HEK293 (cell line): ENCODE results near the gene UQCR11.

ENCODE experiments used
- BCL11B ChIP-seq: fragments of 450-650 bp; formaldehyde crosslinking; IDR thresholded peaks from 2 replicates; pipeline ENCODE4 v1.5.1; 2016; ENCODE audit warnings: low read depth, missing biosample characterization, missing genetic modification characterization
- EGR2 ChIP-seq: fragments of 450-650 bp; formaldehyde crosslinking; IDR thresholded peaks from 2 replicates; pipeline ENCODE4 v1.5.1; 2016; ENCODE audit warnings: low read depth, missing biosample characterization, missing genetic modification characterization
- GLIS1 ChIP-seq: fragments of 450-650 bp; formaldehyde crosslinking; IDR thresholded peaks from 2 replicates; pipeline ENCODE4 v1.5.1; 2016; ENCODE audit warnings: missing biosample characterization, missing genetic modification characterization
- HOXC10 ChIP-seq: sonication (generic); formaldehyde crosslinking; IDR thresholded peaks from 2 replicates; pipeline ENCODE4 v1.8.1; 2023; ENCODE audit warnings: mild to moderate bottlenecking, missing genetic modification reagents
- KLF7 ChIP-seq: fragments of 450-650 bp; formaldehyde crosslinking; IDR thresholded peaks from 2 replicates; pipeline ENCODE4 v1.5.1; 2016; ENCODE audit warnings: missing biosample characterization, missing genetic modification characterization, borderline replicate concordance
- OVOL3 ChIP-seq: fragments of 450-650 bp; formaldehyde crosslinking; IDR thresholded peaks from 2 replicates; pipeline ENCODE4 v1.5.1; 2016; ENCODE audit warnings: missing biosample characterization, missing genetic modification characterization
- ZBTB17 ChIP-seq: fragments of 450-650 bp; formaldehyde crosslinking; IDR thresholded peaks from 2 replicates; pipeline ENCODE4 v1.5.1; 2016; ENCODE audit warnings: missing biosample characterization, missing genetic modification characterization
- ZFP37 ChIP-seq: fragments of 450-650 bp; formaldehyde crosslinking; IDR thresholded peaks from 2 replicates; pipeline ENCODE4 v1.5.1; 2016; ENCODE audit warnings: missing biosample characterization, missing genetic modification characterization
- ZFP41 ChIP-seq: fragments of 450-650 bp; formaldehyde crosslinking; IDR thresholded peaks from 2 replicates; pipeline ENCODE4 v1.5.1; 2016; ENCODE audit warnings: missing biosample characterization, missing genetic modification characterization, borderline replicate concordance
- ZFP69B ChIP-seq: fragments of 450-650 bp; formaldehyde crosslinking; IDR thresholded peaks from 2 replicates; pipeline ENCODE4 v1.5.1; 2016; ENCODE audit warnings: missing biosample characterization, missing genetic modification characterization
- ZIC2 ChIP-seq: fragments of 450-650 bp; formaldehyde crosslinking; IDR thresholded peaks from 2 replicates; pipeline ENCODE4 v1.5.1; 2016; ENCODE audit warnings: missing biosample characterization, missing genetic modification characterization
- ZNF138 ChIP-seq: fragments of 450-650 bp; formaldehyde crosslinking; IDR thresholded peaks from 2 replicates; pipeline ENCODE4 v1.5.1; 2016; ENCODE audit warnings: missing biosample characterization, missing genetic modification characterization, borderline replicate concordance
- ZNF140 ChIP-seq: fragments of 450-650 bp; formaldehyde crosslinking; IDR thresholded peaks from 2 replicates; pipeline ENCODE4 v1.5.1; 2016; ENCODE audit warnings: missing biosample characterization, missing genetic modification characterization
- ZNF311 ChIP-seq: fragments of 450-650 bp; formaldehyde crosslinking; IDR thresholded peaks from 2 replicates; pipeline ENCODE4 v1.5.1; 2017; ENCODE audit warnings: missing biosample characterization, missing genetic modification characterization, borderline replicate concordance
- ZNF324 ChIP-seq: fragments of 450-650 bp; formaldehyde crosslinking; IDR thresholded peaks from 2 replicates; pipeline ENCODE4 v1.5.1; 2016; ENCODE audit warnings: missing biosample characterization, missing genetic modification characterization
- ZNF433 ChIP-seq: fragments of 450-650 bp; formaldehyde crosslinking; IDR thresholded peaks from 2 replicates; pipeline ENCODE4 v1.5.1; 2016; ENCODE audit warnings: missing biosample characterization, missing genetic modification characterization, low read depth
- ZNF510 ChIP-seq: fragments of 450-650 bp; formaldehyde crosslinking; IDR thresholded peaks from 2 replicates; pipeline ENCODE4 v1.5.1; 2018; ENCODE audit warnings: mild to moderate bottlenecking, missing genetic modification characterization, missing biosample characterization; ENCODE audit not compliant: insufficient replicate concordance
- ZNF529 ChIP-seq: fragments of 450-650 bp; formaldehyde crosslinking; IDR thresholded peaks from 2 replicates; pipeline ENCODE4 v1.5.1; 2017; ENCODE audit warnings: missing genetic modification characterization, missing biosample characterization; ENCODE audit not compliant: insufficient replicate concordance
- ZNF629 ChIP-seq: fragments of 450-650 bp; formaldehyde crosslinking; IDR thresholded peaks from 2 replicates; pipeline ENCODE4 v1.5.1; 2017; ENCODE audit warnings: missing biosample characterization, missing genetic modification characterization
- ZNF777 ChIP-seq: fragments of 450-650 bp; formaldehyde crosslinking; IDR thresholded peaks from 2 replicates; pipeline ENCODE4 v1.5.1; 2017; ENCODE audit warnings: missing biosample characterization, missing genetic modification characterization, borderline replicate concordance
- ZSCAN30 ChIP-seq: fragments of 450-650 bp; IDR thresholded peaks from 2 replicates; pipeline ENCODE4 v1.5.1; 2018; ENCODE audit warnings: missing biosample characterization, mild to moderate bottlenecking, missing genetic modification characterization, moderate library complexity
- ZXDB ChIP-seq: fragments of 450-650 bp; formaldehyde crosslinking; IDR thresholded peaks from 2 replicates; pipeline ENCODE4 v1.5.1; 2016; ENCODE audit warnings: missing biosample characterization, missing genetic modification characterization
- TF ChIP-seq, protein P1 (sequence below): fragments of 450-650 bp; formaldehyde crosslinking; IDR thresholded peaks from 2 replicates; pipeline ENCODE4 v1.5.1; 2016; ENCODE audit warnings: missing biosample characterization, missing genetic modification characterization
- TF ChIP-seq, protein P2 (sequence below): fragments of 450-650 bp; IDR thresholded peaks from 2 replicates; pipeline ENCODE4 v1.5.1; 2018; ENCODE audit warnings: missing biosample characterization, mild to moderate bottlenecking, missing genetic modification characterization
- TF ChIP-seq, protein P3 (sequence below): fragments of 450-650 bp; formaldehyde crosslinking; IDR thresholded peaks from 2 replicates; pipeline ENCODE4 v1.5.1; 2017; ENCODE audit warnings: missing biosample characterization, mild to moderate bottlenecking, missing genetic modification characterization, moderate library complexity
- TF ChIP-seq, protein P4 (sequence below): fragments of 450-650 bp; formaldehyde crosslinking; IDR thresholded peaks from 2 replicates; pipeline ENCODE4 v1.5.1; 2016; ENCODE audit warnings: missing biosample characterization, missing genetic modification characterization
- TF ChIP-seq, protein P5 (sequence below): IDR thresholded peaks from 2 replicates; pipeline ENCODE4 v1.6.1; 2011; ENCODE audit warnings: mild to moderate bottlenecking, low read depth, low read length, borderline replicate concordance
- TF ChIP-seq, protein P6 (sequence below): fragments of 450-650 bp; formaldehyde crosslinking; IDR thresholded peaks from 2 replicates; pipeline ENCODE4 v1.5.1; 2017; ENCODE audit warnings: missing biosample characterization, missing genetic modification characterization

The UQCR11 gene

DNA sequence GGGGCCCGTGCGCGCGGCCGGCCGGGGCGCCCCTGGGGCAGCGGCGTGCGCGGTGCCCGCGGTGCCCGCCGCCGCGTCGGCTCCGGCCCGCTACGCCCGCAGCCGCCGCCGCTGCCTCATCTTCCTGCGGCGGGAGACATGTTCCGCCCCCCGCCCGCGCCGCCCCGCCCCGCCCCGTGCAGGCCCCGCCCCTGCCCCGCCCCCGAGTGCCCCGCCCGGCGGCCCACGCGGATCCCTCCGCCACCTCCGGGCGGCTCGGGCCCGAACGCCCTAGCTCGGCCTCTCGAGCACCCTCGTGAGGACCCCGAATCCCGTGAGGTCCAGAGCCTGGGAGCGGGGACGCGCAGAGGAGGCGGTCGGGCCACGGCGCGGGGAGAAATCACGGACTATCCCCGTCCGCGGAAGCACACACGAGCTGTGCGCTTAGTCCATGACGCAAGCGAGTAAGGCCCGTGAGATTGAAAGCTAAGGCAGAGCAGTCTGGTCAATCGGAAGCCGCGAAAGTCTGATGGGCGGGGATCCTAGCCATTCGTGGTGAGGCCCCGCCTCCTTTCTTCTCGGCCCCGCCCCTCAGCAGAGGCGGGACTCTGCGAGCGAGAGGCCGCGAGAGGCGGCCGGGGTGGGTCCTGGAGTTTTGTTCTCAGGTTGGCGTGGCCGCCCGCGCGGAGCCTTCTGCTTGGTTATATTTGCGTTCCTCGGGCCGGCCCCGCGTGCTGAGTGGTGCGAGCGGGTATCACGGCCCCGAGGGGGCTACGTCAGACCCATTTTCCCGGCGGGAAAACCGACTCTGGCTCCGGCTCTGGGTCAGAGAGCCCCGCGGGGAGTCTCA is 47.4 kb upstream of the UQCR11 start, which contains the start of gene TCF3 (continued):
- TF ChIP-seq ZNF138 (tag by site-specific recombination) (no peak), GLIS1 (tag by site-specific recombination) (peak; percentile 75), ZNF777 (tag by site-specific recombination) (no peak), HOXC10 (CRISPR knock-in tag) (no peak), ZXDB (tag by site-specific recombination) (peak; percentile 99), ZNF529 (tag by site-specific recombination) (no peak), ZIC2 (tag by site-specific recombination) (peak; percentile 74), ZFP41 (tag by site-specific recombination) (no peak), ZNF311 (tag by site-specific recombination) (no peak), ZFP37 (tag by site-specific recombination) (peak; percentile 63; the same call in 1 of the 2 replicates), BCL11B (tag by site-specific recombination) (peak; percentile 42; the same call in 1 of the 2 replicates), ZNF510 (tag by site-specific recombination) (no peak), ZFP69B (tag by site-specific recombination) (peak; percentile 91), ZBTB17 (tag by site-specific recombination) (peak; percentile 84), OVOL3 (peak; percentile 84; the same call in 1 of the 2 replicates), ZNF629 (tag by site-specific recombination) (peak; percentile 99), ZNF324 (tag by site-specific recombination) (peak; percentile 99), ZNF140 (no peak), ZSCAN30 (peak; percentile 83), KLF7 (peak; percentile 100), ZNF433 (tag by site-specific recombination) (no peak), EGR2 (tag by site-specific recombination) (peak; percentile 96)
- TF ChIP-seq, protein P1, sequence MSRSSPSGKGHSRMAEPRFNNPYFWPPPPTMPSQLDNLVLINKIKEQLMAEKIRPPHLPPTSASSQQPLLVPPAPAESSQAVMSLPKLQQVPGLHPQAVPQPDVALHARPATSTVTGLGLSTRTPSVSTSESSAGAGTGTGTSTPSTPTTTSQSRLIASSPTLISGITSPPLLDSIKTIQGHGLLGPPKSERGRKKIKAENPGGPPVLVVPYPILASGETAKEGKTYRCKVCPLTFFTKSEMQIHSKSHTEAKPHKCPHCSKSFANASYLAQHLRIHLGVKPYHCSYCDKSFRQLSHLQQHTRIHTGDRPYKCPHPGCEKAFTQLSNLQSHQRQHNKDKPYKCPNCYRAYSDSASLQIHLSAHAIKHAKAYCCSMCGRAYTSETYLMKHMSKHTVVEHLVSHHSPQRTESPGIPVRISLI (tag by site-specific recombination): no peak
- TF ChIP-seq, protein P2, sequence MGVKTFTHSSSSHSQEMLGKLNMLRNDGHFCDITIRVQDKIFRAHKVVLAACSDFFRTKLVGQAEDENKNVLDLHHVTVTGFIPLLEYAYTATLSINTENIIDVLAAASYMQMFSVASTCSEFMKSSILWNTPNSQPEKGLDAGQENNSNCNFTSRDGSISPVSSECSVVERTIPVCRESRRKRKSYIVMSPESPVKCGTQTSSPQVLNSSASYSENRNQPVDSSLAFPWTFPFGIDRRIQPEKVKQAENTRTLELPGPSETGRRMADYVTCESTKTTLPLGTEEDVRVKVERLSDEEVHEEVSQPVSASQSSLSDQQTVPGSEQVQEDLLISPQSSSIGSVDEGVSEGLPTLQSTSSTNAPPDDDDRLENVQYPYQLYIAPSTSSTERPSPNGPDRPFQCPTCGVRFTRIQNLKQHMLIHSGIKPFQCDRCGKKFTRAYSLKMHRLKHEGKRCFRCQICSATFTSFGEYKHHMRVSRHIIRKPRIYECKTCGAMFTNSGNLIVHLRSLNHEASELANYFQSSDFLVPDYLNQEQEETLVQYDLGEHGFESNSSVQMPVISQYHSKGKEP (tag by site-specific recombination): peak; percentile 9; the same call in 1 of the 2 replicates
- TF ChIP-seq, protein P3, sequence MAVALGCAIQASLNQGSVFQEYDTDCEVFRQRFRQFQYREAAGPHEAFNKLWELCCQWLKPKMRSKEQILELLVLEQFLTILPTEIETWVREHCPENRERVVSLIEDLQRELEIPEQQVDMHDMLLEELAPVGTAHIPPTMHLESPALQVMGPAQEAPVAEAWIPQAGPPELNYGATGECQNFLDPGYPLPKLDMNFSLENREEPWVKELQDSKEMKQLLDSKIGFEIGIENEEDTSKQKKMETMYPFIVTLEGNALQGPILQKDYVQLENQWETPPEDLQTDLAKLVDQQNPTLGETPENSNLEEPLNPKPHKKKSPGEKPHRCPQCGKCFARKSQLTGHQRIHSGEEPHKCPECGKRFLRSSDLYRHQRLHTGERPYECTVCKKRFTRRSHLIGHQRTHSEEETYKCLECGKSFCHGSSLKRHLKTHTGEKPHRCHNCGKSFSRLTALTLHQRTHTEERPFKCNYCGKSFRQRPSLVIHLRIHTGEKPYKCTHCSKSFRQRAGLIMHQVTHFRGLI: 0 out of 2 replicates have a peak, but pooled peaks have one; percentile 44
- TF ChIP-seq, protein P4, sequence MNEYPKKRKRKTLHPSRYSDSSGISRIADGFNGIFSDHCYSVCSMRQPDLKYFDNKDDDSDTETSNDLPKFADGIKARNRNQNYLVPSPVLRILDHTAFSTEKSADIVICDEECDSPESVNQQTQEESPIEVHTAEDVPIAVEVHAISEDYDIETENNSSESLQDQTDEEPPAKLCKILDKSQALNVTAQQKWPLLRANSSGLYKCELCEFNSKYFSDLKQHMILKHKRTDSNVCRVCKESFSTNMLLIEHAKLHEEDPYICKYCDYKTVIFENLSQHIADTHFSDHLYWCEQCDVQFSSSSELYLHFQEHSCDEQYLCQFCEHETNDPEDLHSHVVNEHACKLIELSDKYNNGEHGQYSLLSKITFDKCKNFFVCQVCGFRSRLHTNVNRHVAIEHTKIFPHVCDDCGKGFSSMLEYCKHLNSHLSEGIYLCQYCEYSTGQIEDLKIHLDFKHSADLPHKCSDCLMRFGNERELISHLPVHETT (tag by site-specific recombination): peak; percentile 98; the same call in 1 of the 2 replicates
- TF ChIP-seq, protein P5, sequence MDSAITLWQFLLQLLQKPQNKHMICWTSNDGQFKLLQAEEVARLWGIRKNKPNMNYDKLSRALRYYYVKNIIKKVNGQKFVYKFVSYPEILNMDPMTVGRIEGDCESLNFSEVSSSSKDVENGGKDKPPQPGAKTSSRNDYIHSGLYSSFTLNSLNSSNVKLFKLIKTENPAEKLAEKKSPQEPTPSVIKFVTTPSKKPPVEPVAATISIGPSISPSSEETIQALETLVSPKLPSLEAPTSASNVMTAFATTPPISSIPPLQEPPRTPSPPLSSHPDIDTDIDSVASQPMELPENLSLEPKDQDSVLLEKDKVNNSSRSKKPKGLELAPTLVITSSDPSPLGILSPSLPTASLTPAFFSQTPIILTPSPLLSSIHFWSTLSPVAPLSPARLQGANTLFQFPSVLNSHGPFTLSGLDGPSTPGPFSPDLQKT: no peak
- TF ChIP-seq, protein P6, sequence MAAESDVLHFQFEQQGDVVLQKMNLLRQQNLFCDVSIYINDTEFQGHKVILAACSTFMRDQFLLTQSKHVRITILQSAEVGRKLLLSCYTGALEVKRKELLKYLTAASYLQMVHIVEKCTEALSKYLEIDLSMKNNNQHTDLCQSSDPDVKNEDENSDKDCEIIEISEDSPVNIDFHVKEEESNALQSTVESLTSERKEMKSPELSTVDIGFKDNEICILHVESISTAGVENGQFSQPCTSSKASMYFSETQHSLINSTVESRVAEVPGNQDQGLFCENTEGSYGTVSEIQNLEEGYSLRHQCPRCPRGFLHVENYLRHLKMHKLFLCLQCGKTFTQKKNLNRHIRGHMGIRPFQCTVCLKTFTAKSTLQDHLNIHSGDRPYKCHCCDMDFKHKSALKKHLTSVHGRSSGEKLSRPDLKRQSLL (tag by site-specific recombination): no peak; the same call in 1 of the 2 replicates
